ENCODE measurements around the gene CAMTA1.

The CAMTA1 gene

GRCh38 chr1:7473223-7474142, 688.2 kb downstream of the CAMTA1 start:
- DNase-seq (ENCODE audit: low read depth, low spot score), result no peak

DNA sequence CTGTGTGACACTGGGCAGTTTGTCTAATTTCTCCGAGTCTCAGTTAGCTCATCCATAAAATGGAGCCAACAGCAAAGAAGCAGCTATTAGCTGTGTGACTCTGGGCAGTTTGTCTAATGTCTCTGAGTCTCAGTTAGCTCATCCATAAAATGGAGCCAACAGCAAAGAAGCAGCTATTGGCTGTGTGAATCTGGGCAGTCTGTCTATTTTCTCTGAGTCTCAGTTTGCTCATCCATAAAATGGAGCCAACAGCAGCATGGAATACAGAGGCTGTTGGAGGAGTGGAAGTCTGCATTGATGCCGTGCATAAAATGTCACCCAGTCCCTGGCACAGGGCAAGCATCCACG, 688.9 kb downstream of the CAMTA1 start:
- DNase-seq (ENCODE audit: low read depth, low spot score), result no peak

DNA sequence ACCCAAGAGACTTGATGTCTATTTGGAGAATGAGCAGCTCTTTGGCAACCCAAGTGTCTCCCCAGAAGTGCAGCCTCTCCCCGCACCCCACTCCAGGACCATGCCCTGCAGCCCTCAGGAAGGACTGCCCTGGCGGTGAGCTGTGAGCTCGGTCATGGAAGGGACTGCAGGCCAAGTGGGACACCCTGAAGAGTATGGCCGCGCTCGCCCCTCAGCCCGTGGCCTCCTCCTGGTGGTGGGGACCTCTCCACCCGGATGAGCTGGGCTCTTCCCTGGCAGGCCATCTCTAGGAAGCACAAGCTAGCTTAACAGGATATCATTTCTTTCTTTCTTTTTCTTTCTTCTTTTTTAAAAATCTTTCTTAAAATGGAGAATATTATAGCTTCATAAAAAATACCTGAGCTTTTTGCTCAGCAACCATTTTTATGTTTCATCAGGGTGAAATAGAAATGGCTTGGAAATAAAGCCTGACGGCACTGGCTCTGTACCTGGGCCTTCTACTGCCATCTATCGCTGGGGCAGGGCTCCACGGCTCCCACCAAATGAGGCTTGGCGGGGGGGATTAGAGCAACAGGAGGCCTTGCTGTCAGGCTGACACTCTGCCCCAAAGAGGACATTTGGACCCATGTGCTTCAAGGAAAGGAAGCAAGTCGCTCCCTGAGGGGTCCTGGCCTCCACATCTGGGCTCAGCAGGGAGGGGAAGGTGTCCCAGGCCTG, 689.7 kb downstream of the CAMTA1 start:
- no peak for DNase-seq (ENCODE audit: low read depth, low spot score)

GRCh38 chr1:7475691-7476090, 690.4 kb downstream of the CAMTA1 start:
- no peak for DNase-seq (ENCODE audit: low read depth, low spot score)

DNA sequence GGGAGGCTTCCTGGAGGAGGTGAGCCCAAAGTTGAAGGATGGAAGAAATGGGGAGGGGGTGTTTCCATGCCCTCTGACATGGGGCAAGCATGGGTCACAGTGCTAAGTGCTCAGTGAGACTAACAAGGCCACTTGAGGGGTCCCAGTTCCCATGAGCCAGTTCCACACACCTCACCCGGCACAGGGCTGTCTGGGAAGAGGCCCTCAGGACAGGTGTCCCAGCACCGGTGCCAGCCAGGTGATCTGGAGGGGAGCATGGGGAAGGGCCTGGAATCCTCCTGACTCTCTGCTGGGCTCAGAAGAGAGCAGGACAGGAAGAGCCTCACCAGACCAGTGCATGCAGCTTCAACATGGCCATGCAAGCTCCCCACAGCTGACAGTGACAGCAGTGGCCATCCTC, 691.1 kb downstream of the CAMTA1 start:
- no peak for DNase-seq (ENCODE audit: low read depth, low spot score)

DNA sequence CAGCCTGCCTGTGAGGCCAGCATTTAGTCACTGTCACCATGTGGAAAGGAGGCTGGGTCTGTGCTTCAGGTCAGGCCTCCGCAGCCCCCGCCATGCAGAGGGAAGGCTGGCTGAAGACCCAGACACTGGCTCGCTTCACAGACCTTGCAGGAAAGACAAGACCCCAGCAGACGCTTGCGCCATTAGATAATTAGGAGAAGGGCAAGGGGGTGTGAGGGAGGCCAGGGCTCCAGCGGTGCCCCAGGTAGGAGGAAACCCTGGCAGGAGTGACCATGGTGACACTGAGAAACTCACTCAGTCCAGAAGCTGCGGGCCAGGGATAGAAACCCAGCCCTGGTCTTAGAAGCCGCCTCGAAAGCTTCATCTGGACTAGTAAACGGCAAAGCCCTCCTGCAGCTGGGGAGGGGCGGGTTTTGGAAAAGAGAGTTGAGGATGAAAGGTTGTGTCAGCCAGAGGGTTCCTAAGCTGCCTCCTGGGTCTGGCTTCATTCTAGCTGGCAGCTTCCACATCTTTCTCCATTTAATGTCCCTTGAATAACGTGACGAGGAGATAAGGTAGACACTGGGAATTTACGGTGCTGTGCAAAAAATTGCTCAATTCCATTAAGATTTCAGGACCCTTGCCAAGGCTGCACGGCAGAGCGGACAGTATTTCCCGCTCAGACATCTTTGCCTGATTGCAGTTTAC, 691.8 kb downstream of the CAMTA1 start:
- no peak for DNase-seq (ENCODE audit: low read depth, low spot score)

DNA sequence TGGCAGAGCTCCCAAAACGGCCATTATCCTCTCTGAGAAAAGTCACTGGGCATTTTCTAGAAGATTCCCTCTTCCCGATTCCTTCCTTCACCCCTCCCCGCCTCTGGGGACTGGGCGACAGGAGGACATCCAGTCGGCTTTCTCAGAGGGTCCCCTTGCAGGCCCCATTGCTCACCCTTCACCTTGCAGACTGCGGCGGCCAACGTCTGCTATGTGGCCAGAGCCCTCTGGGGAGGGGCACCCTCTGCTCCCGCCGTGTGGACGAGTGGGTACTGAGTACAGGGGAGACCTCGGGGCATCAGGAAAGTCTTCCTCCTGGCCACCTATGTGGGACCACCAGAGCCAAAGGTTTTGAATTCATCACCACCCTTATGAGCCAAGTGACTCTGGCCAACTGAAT, 692.3 kb downstream of the CAMTA1 start:
- no peak for DNase-seq (ENCODE audit: low read depth, low spot score)

GRCh38 chr1:7478142-7478790, 693.0 kb downstream of the CAMTA1 start:
- DNase-seq (ENCODE audit: low read depth, low spot score), result no peak

DNA sequence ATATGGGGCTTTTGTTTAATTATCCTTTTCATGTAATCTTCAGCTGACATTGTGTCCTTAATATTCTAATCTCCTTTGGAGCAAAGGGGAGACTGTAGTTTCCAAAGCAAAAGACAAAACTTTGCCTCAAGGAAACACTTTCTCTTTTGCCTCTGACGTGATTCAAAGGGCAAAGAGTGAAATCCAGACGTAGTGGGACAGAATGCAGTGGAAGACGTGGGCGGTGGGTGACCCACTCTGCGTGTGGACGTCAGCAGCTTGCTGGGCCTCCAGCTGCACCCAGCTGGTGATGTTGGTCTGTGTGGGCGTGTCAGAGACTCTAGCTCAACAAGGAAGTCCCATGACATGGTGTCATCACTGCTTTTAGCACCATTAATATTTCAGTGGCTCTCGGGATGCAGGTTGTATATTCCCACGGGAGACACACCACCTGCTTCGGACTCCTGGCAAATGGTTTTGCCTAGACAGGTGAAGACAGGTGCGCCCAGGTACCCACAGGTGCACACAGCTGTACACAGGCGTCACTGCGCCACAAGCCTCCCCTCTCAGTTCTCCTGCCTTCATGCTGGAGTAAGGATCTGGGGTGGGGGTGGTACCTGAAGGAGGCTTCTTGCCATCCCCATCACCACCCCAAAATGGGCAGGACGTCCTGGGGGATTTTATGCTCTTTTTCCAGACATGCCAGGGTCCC, 693.7 kb downstream of the CAMTA1 start:
- DNase-seq (ENCODE audit: low read depth, low spot score), result no peak

DNA sequence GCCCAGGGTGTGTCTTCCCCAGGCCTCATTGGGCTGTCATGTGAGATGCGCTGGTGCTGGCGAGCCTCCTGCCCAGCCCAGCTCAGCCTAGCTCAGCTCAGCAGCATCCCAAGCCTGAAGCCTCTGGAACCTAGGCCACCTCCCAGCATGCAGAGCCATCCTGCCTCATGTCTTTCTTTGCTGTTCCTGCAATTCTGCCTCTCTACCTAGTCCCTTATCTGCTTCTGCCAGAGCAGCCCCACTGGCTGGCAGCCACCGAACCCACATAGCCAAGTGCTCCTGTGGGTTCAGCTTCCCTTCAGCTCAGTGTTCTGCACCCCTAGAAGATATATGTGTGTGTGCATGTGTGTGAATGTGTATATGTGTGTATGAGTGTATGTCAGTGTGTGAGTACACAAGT, 694.3 kb downstream of the CAMTA1 start:
- no peak for DNase-seq (ENCODE audit: low read depth, low spot score)

DNA sequence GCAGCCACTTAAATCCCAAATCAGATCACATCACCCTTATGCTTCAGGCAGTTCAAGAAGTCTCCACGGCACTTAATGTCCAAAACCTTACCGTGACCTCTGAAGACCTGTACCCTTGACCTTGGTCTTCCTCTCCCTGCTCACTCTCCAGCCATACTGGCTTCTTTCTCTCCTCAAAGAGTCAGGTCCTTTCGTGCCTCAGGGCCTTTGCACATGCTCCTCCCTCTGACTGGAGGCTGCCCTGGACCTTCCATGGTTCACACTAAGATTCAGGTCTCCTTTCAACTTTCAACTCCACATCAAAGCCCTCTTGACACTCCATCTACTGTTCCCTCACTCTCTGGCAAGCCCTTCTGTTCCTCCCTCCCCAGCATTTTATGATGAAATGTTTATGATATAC, 695.9 kb downstream of the CAMTA1 start:
- no peak for DNase-seq (ENCODE audit: low read depth, low spot score)

- no peak for DNase-seq (ENCODE audit: low read depth, low spot score)
Measured at GRCh38 chr1:7482077-7482476, 696.8 kb downstream of the CAMTA1 start.

DNA sequence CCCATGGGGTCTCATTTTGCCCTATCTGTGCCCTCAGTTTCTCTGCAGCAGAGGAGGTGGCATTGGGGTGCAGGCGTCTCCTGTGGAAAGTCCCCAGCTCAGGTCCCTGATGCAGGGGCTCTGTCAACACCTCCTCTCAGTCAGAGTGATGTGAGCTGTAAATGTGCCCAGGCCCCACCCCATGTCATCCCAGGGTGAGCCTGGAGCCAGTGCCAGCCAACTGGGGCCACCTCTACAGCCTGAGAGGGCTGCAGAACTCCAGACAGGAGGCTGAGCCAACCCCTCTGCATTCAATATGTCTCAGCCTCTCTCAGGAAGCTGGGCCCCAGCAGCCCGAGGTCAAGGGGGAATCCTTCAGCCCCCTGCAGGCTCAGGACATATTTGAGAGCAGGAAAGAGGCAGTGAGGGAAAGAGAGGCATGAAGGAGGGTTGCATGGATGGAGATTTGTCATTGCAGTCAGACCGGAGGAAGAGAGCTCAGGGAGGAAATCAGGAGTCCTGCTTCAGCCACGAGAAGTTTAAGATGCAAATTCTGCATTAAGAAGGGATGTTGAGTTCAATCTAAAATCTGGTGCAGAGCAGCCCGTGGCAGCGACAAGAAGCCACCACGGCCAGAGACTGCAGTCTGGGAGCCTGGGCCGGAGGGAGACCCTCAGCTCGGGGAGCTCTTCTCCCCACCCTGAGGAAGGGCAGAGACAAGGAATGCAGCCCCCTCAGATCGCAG, 697.7 kb downstream of the CAMTA1 start:
- no peak for DNase-seq (ENCODE audit: low read depth, low spot score)

DNA sequence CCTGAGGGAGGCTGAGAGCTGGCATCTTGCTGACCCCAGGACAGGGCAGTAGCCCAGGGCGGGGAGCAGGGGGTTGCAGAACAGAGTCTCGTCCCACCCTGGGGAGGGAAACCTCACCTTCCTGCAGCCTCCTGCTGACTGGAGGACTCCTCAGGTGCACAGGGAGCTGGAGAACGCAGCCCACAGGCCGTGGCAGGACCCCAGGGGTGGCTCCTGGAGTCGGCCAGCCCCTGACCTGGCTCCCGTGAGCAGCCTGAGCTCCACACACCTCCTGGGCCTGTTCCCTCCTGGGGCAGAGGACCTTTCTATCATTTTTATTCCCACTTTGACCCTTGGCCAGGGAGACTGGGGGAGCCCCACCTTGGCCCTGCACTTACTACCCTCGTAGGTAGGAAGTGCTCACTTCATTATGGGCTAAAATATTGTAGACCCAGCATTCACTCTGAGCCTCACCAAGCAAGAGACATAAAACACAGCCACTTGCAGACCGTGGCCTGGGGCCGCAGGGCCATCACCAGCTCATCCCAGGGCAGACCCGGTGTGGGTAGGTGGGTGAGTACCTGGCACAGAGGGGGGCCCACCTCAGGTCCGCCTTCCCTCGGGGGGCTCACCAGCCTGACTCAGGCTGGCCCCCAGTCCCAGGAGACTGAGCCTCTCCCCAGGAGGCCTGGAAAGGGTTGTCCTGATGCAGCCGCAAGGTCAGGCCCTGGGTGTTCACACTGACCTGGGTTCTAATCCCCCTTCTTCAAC, 698.6 kb downstream of the CAMTA1 start:
- no peak for DNase-seq (ENCODE audit: low read depth, low spot score)

DNA sequence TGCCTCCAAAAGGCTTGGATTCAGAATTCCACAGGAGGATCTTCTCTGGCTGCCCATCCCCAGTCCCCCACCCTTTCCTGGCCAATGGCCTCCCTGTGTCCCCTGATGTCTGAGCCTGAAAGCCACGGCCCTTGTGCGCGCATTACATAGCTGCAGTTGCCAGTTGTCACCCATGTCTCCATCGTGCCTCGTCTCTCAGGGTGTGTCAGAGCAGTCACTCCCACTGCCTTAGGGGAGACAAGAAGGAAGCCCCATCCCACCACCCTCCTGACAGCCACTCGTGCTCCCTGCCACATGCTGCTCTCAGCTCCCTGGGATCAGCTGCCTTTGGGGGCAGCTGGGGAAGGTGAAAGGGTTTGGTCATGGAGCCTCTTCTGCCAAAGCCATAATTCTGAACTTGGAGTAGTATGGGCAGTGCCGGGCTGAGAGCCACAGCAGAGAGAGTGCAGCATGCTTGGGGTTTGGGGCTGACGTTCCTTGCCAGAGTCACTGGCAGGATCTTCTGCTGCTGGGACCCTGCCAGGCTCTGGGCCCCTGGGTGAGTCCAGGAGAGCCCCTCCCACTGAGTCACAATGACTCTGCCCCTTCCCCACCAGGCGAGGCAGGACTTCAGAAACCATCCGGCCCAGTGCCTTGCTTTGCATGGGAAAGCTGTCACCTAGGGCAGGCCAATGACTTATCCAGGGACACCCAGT, 700.0 kb downstream of the CAMTA1 start:
- no peak for DNase-seq (ENCODE audit: low read depth, low spot score)

DNA sequence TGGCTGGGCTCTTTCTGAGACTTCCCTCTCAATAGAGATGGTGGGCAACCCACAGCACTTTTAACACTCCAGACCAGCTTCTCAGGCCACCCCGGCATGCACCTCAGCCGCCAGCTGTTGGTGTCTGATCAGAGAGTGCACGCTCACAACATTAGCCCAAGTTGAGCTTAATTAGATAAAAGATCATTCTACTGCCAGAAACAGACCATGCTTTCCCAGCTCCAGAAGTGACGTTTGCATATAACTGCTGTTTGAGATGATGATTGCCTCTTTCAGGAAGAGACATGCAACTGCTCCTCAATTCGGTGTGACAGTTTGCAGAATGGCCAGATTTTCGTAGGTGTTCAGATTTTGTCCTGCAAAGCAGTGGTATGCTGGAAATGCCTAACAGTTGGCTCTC, 700.6 kb downstream of the CAMTA1 start:
- no peak for DNase-seq (ENCODE audit: low read depth, low spot score)

DNA sequence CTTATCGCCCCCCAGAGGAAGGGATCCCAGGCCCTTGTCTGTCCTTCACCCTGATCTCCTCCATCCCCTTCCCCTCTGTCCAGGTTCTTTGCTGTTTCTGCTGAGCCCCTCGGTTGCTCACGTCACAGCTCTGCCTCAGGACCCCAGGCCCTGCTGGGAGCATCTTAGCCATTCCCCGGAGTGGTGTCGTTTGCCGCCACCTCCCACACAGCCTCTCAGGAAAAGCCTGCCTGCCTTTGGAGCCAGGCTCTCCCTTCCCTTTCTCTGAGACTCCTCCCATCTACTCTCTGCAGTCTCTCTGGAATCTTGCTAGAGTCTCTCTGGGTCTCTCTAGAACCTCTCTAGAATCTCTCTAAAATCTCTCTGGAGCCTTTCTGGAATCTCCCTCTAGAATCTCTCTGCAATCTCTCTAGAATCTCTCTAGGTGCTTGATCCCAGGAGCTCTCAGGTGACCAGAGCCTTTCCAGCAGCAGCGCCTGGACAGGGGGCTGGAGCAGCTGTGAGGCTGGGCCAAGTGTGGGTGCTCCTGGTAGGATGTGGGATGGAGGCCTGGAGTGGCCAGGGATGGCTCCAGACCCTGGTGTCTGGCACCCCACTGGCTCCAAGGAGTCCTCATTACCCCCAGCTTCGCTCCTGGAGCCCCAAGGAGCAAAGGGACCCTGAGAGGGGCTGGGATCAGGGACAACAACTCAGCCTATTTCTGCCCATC, 702.7 kb downstream of the CAMTA1 start:
- no peak for DNase-seq (ENCODE audit: low read depth, low spot score)

DNA sequence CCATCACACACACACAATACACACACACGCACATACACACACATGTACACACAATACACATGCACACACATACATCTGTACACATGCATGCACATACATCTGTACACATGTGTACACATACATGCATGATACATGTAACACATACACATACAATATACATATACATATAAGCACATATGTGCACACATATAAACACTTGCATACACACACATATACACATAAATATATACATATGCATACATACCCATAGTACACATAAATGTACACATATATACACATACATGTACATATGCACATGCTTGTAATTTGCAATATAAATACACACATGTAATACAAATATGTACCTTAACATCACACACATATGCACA, 703.2 kb downstream of the CAMTA1 start:
- DNase-seq (ENCODE audit: low read depth, low spot score), result no peak

- no peak for DNase-seq (ENCODE audit: low read depth, low spot score)
Measured at GRCh38 chr1:7489586-7489985, 704.3 kb downstream of the CAMTA1 start.
